K562 (cell line): ENCODE results near the gene CEND1. TPM values are rescaled to one million over a fixed set of nuclear protein-coding genes. Genes with fewer than 3 reads are reported as not detected.

Experiments
- HMGN3 ChIP-seq: IDR thresholded peaks from 2 replicates; pipeline ENCODE4 v1.6.1; 2011; ENCODE audit warnings: borderline replicate concordance, low read depth, mild to moderate bottlenecking, mixed read lengths, low read length; ENCODE audit not compliant: insufficient read length; ENCODE audit errors: extremely low read depth
- MTA3 ChIP-seq: fragments of 450-650 bp; formaldehyde crosslinking; IDR thresholded peaks from 2 replicates; pipeline ENCODE4 v1.6.1; 2017; ENCODE audit warnings: mild to moderate bottlenecking, borderline replicate concordance
- NBN ChIP-seq: fragments of 450-650 bp; IDR thresholded peaks from 2 replicates; pipeline ENCODE4 v1.6.1; 2016; ENCODE audit warnings: low read depth, mild to moderate bottlenecking
- NRF1 ChIP-seq, 2 experiments: fragments of 450-650 bp; IDR thresholded peaks in 1 of 2; conservative IDR thresholded peaks in 1 of 2; 2 replicates each; pipeline ENCODE4 v1.6.1; 2014; ENCODE audit warnings: mild to moderate bottlenecking in 2 of 2
- POLR2B ChIP-seq: fragments of 450-650 bp; IDR thresholded peaks from 2 replicates; pipeline ENCODE4 v1.6.1; 2018; ENCODE audit warnings: low read depth; ENCODE audit not compliant: partially characterized antibody
- RBFOX2 ChIP-seq: fragments of 200-400 bp; formaldehyde crosslinking; IDR thresholded peaks from 2 replicates; pipeline ENCODE4 v1.6.1; 2017; ENCODE audit warnings: low read depth, mild to moderate bottlenecking, low read length, moderate library complexity
- SIRT6 ChIP-seq: IDR thresholded peaks from one replicate; pipeline ENCODE4 v1.6.1; 2012; ENCODE audit warnings: low read depth, mild to moderate bottlenecking, control low read depth, inconsistent platforms, low read length, moderate library complexity
- polyA plus RNA-seq, 8 experiments: library from polyadenylated mRNA; depleted of rRNA in 4 of 8; stranded (reverse) in 5 of 8; unstranded in 3 of 8; fragments of >200 nt; fragmentation: Nextera tagmentation in 2 of 8; fragmentation: Illumina TruSeq in 1 of 8; extraction: Ambion mirVana in 2 of 8; extraction: Trizol in 1 of 8; gene quantifications; 2 replicates each; pipeline versions ENCODE4 v1.2.1 to v1.2.3, GENCODE V29; 2011 to 2014; ENCODE audit warnings: inconsistent platforms in 1 of 8, missing spikeins in 1 of 8
- total RNA-seq, 7 experiments: library from RNA; depleted of rRNA in 6 of 7; stranded (reverse); fragments of >200 nt in 6 of 7; fragmentation: Illumina TruSeq in 2 of 7; extraction: Trizol in 2 of 7; gene quantifications; 2 replicates each; pipeline versions ENCODE4 v1.2.1 to v1.2.3, GENCODE V29; 2011 to 2021; ENCODE audit warnings: low replicate concordance in 1 of 7
- TF ChIP-seq, protein P1 (sequence below), 2 experiments: fragments of 450-650 bp; formaldehyde crosslinking in 1 of 2; IDR thresholded peaks; 2 replicates each; pipeline versions ENCODE4 v1.4.0 to v1.6.1; 2014 to 2020; ENCODE audit warnings: mild to moderate bottlenecking in 2 of 2, borderline replicate concordance in 1 of 2, low read depth in 1 of 2
- TF ChIP-seq, protein P2 (sequence below): fragments of 450-650 bp; conservative IDR thresholded peaks from 2 replicates; pipeline ENCODE4 v1.6.1; 2016; ENCODE audit warnings: missing genetic modification characterization, low read depth, mild to moderate bottlenecking, control low read depth, missing compliant biosample characterization
- TF ChIP-seq, protein P3 (sequence below): fragments of 200-800 bp; sonication (Bioruptor generic); IDR thresholded peaks from 2 replicates; pipeline ENCODE4 v1.6.1; 2017; ENCODE audit warnings: missing genetic modification characterization, missing compliant biosample characterization

CEND1 gene
- total and polyA plus RNA-seq, 9 of the 15 experiments (the other 6 are each of a cell fraction or from before 2014, with no cell fraction given): 0.13 to 0.18 (median 0.16) TPM; not detected in 6

DNA sequence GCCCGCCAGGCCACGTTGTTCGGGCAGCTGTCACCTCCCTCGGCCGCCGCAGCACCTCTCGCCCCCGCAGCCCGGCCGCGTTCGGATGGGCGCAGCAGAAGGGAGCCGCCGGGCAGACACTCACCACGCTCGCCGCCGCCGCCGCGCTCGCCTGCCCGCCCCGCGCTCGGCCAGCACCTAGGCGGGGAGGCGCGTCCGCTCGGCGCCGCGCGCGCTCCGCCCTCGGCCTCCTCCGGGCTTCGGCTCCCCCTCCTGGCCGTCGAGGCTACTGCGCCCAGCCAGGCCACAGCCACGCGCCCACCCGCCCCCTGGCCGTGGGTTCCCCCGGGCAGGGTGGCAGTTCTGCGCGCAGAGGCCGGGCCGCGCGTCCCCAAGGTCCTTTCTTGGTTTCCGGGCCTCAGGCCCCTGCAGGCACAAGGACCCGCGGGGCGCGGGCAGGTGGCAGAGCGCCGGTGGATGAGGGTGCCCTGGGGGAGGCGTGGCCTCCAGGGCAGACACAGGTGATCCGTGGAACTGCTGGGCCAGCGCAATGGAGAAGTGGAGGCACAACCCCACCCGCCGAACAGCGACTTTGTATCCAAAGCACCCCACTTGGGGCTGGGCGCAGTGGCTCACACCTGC, 8.3 kb upstream of the CEND1 start, which contains the start of gene SLC25A22 (continued):
- TF ChIP-seq, protein P1, sequence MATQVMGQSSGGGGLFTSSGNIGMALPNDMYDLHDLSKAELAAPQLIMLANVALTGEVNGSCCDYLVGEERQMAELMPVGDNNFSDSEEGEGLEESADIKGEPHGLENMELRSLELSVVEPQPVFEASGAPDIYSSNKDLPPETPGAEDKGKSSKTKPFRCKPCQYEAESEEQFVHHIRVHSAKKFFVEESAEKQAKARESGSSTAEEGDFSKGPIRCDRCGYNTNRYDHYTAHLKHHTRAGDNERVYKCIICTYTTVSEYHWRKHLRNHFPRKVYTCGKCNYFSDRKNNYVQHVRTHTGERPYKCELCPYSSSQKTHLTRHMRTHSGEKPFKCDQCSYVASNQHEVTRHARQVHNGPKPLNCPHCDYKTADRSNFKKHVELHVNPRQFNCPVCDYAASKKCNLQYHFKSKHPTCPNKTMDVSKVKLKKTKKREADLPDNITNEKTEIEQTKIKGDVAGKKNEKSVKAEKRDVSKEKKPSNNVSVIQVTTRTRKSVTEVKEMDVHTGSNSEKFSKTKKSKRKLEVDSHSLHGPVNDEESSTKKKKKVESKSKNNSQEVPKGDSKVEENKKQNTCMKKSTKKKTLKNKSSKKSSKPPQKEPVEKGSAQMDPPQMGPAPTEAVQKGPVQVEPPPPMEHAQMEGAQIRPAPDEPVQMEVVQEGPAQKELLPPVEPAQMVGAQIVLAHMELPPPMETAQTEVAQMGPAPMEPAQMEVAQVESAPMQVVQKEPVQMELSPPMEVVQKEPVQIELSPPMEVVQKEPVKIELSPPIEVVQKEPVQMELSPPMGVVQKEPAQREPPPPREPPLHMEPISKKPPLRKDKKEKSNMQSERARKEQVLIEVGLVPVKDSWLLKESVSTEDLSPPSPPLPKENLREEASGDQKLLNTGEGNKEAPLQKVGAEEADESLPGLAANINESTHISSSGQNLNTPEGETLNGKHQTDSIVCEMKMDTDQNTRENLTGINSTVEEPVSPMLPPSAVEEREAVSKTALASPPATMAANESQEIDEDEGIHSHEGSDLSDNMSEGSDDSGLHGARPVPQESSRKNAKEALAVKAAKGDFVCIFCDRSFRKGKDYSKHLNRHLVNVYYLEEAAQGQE (IDR thresholded peaks at IDR 0.05; ENCODE audit: borderline replicate concordance): peak; percentile 42; the same call in 1 of the 2 replicates
- TF ChIP-seq, protein P1 (CRISPR knock-in tag; IDR thresholded peaks at IDR 0.05; ENCODE audit: low read depth): no peak
- TF ChIP-seq SIRT6 (no peak), HMGN3 (peak; percentile 54), POLR2B (peak; percentile 16), RBFOX2 (peak; percentile 42), NRF1 (conservative IDR thresholded peaks at IDR 0.05 in 1 of 2, IDR thresholded peaks at IDR 0.05 in 1 of 2) (0 out of 4 replicates have a peak, but pooled peaks of 1 of the 2 experiments have one; percentile 4), MTA3 (peak; percentile 78), NBN (no peak)
- TF ChIP-seq, protein P2, sequence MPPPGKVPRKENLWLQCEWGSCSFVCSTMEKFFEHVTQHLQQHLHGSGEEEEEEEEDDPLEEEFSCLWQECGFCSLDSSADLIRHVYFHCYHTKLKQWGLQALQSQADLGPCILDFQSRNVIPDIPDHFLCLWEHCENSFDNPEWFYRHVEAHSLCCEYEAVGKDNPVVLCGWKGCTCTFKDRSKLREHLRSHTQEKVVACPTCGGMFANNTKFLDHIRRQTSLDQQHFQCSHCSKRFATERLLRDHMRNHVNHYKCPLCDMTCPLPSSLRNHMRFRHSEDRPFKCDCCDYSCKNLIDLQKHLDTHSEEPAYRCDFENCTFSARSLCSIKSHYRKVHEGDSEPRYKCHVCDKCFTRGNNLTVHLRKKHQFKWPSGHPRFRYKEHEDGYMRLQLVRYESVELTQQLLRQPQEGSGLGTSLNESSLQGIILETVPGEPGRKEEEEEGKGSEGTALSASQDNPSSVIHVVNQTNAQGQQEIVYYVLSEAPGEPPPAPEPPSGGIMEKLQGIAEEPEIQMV (tag): no peak
- TF ChIP-seq, protein P3, sequence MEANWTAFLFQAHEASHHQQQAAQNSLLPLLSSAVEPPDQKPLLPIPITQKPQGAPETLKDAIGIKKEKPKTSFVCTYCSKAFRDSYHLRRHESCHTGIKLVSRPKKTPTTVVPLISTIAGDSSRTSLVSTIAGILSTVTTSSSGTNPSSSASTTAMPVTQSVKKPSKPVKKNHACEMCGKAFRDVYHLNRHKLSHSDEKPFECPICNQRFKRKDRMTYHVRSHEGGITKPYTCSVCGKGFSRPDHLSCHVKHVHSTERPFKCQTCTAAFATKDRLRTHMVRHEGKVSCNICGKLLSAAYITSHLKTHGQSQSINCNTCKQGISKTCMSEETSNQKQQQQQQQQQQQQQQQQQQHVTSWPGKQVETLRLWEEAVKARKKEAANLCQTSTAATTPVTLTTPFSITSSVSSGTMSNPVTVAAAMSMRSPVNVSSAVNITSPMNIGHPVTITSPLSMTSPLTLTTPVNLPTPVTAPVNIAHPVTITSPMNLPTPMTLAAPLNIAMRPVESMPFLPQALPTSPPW: peak; percentile 70; the same call in 1 of the 2 replicates
